Lung (tissue), 12 donors: ENCODE measurements around the gene ZBED4. TPM values are rescaled to one million over a fixed set of nuclear protein-coding genes. Genes with fewer than 3 reads are reported as not detected.

Experiments
- ATAC-seq: fragments of 200-7000 bp; cut with Tn5 transposase; one replicate; pipeline ENCODE4 v1.9.1; 2020; ENCODE audit warnings: moderate number of reproducible peaks; ENCODE audit not compliant: insufficient read depth, low FRiP score
- DNase-seq, 3 donors: peaks; one replicate each; pipeline ENCODE4 v3.0.0-alpha.2; 2013 to 2017
- H3K27ac ChIP-seq, 2 donors: one replicate each; pipeline ENCODE4 v1.5.1; 2013; ENCODE audit warnings: mild to moderate bottlenecking in 2 of 2, moderate library complexity in 2 of 2, control low read depth in 1 of 2, inconsistent platforms in 1 of 2, low read depth in 1 of 2, low read length in 1 of 2
- H3K27me3 ChIP-seq, 3 donors: one replicate each; pipeline ENCODE4 v1.5.1; 2013; ENCODE audit warnings: low read length in 2 of 3; ENCODE audit not compliant: control insufficient read depth in 3 of 3, insufficient read depth in 3 of 3
- H3K36me3 ChIP-seq, 4 donors: one replicate each; pipeline ENCODE4 v1.5.1; 2013; ENCODE audit warnings: low read length in 4 of 4, mild to moderate bottlenecking in 1 of 4, moderate library complexity in 1 of 4; ENCODE audit not compliant: control insufficient read depth in 4 of 4, insufficient read depth in 4 of 4
- H3K4me1 ChIP-seq, 5 donors: one replicate each; pipeline ENCODE4 v1.5.1; 2013; ENCODE audit warnings: low read length in 5 of 5, mild to moderate bottlenecking in 2 of 5, moderate library complexity in 1 of 5; ENCODE audit not compliant: control insufficient read depth in 5 of 5, insufficient read depth in 5 of 5
- H3K4me3 ChIP-seq: one replicate; pipeline ENCODE4 v1.5.1; 2013; ENCODE audit warnings: mild to moderate bottlenecking, control low read depth, moderate library complexity
- H3K9ac ChIP-seq, 2 donors: one replicate each; pipeline ENCODE4 v1.5.1; 2013; ENCODE audit warnings: low read length in 2 of 2, control low read depth in 1 of 2; ENCODE audit not compliant: insufficient read depth in 1 of 2
- H3K9me3 ChIP-seq, 4 donors: one replicate each; pipeline ENCODE4 v1.5.1; 2013; ENCODE audit warnings: low read length in 3 of 4, mild to moderate bottlenecking in 1 of 4, moderate library complexity in 1 of 4; ENCODE audit not compliant: control insufficient read depth in 4 of 4, insufficient read depth in 3 of 4
- WGBS, 2 donors: extraction: QIAGEN DNeasy Blood & Tissue Kit; methylation state at CpG; one replicate each; pipeline ENCODE4 v1.1.7; 2013; 5-methylcytosine and 5-hydroxymethylcytosine counted together
- polyA plus RNA-seq, 2 donors: library from polyadenylated mRNA; stranded (reverse); fragments of 200-250 nt; gene quantifications; one replicate each; pipeline ENCODE4 v1.2.1, GENCODE V29; 2013
- total RNA-seq, 2 donors: library from RNA; depleted of rRNA in 1 of 2; stranded (reverse); fragments of >200 nt in 1 of 2; gene quantifications; one replicate each; pipeline ENCODE4 v1.2.1, GENCODE V29; 2014 to 2021
- TF ChIP-seq, protein P1 (sequence below): IDR thresholded peaks from 2 replicates; pipeline ENCODE4 v1.5.1; 2012; ENCODE audit warnings: mild to moderate bottlenecking; ENCODE audit errors: control extremely low read depth, extremely low read depth
- donor health status: control.
- donor health status: control.
- donor health status: Bipolar disorder and iron deficiency.
- donor health status: healthy.
- donor health status: DM: yes; HTN: yes; CAD: no.

ZBED4 gene
- total and polyA plus RNA-seq, 4 donors = 3.9 to 13.2 (median 9.1) TPM

DNA sequence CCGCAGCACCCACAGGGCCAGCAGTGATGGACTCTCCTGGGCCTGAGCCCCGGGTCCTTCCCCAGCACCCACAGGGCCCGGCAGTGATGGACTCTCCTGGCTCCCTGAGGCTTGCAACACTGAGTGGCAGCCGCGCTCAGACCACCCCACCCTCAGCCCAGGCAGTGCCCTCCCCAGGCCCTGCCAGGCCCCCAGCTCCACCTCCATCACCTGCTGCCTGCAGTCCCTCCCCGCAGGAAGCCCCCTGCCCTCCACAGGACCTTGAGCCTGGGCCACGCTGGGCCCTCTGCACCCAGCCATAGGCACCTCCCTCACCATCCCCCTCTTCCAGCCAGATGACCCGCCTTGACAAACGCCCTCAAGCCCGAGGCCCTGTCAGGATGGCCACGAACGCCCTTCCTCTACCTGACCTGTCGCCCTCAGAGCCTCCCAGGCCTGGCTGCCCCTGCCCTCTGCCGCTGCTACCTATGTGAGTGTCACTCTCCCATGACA lies 53.2 kb downstream of the ZBED4 start:
- ATAC-seq = no peak
- no peak for DNase-seq
- Histone ChIP-seq H3K9ac (no peak overlapping the region), H3K4me1 (no peaks in the 10 kb centered on the region), H3K27me3 (no peaks in the 10 kb centered on the region), H3K9me3 (peaks cover 0 to 2% (median 0%) of the 10 kb centered on the region in 4 donors), H3K4me3 (no peak overlapping the region), H3K36me3 (peaks cover 0 to 53% (median 25%) of the 10 kb centered on the region in 4 donors), H3K27ac (no peak overlapping the region)
- WGBS, 2 donors = 93 to 96% methylated on average over 12 to 14 of the region's 14 CpGs
- TF ChIP-seq, protein P1, sequence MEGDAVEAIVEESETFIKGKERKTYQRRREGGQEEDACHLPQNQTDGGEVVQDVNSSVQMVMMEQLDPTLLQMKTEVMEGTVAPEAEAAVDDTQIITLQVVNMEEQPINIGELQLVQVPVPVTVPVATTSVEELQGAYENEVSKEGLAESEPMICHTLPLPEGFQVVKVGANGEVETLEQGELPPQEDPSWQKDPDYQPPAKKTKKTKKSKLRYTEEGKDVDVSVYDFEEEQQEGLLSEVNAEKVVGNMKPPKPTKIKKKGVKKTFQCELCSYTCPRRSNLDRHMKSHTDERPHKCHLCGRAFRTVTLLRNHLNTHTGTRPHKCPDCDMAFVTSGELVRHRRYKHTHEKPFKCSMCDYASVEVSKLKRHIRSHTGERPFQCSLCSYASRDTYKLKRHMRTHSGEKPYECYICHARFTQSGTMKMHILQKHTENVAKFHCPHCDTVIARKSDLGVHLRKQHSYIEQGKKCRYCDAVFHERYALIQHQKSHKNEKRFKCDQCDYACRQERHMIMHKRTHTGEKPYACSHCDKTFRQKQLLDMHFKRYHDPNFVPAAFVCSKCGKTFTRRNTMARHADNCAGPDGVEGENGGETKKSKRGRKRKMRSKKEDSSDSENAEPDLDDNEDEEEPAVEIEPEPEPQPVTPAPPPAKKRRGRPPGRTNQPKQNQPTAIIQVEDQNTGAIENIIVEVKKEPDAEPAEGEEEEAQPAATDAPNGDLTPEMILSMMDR = no peak

DNA sequence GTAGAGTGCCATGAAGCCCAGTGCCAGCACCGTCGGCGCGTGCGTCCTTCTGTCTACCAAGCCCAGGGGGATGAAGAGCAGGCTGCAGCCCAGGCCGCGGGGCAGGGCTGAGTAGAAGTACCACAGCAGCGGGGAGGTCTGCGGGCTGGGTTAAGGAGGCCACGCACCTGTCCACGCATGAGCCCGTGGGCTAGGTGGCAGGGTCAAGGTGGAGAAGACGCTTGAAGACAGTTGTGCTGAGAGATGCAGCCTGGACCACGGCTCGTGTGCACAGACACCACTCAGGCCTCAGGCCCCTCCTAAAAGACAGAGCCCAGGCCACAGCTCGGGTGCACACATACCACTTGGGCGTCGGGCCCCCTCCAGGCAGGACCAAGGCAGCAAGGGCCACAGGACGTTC lies 54.2 kb downstream of the ZBED4 start:
- no peak overlapping the region for H3K4me3 ChIP-seq
- H3K9me3 ChIP-seq = peaks cover 0 to 1% (median 0%) of the 10 kb centered on the region in 4 donors
- DNase-seq (no peak), ATAC-seq (no peak)
- TF ChIP-seq, protein P1 = no peak
- no peaks in the 10 kb centered on the region for H3K27me3 ChIP-seq
- peaks cover 0 to 55% (median 23%) of the 10 kb centered on the region in 4 donors for H3K36me3 ChIP-seq
- no peak overlapping the region for H3K9ac ChIP-seq
- 96 to 97% methylated on average over 19 of the region's 19 CpGs for WGBS, 2 donors
- H3K4me1 ChIP-seq = no peaks in the 10 kb centered on the region
- no peak overlapping the region for H3K27ac ChIP-seq

DNA sequence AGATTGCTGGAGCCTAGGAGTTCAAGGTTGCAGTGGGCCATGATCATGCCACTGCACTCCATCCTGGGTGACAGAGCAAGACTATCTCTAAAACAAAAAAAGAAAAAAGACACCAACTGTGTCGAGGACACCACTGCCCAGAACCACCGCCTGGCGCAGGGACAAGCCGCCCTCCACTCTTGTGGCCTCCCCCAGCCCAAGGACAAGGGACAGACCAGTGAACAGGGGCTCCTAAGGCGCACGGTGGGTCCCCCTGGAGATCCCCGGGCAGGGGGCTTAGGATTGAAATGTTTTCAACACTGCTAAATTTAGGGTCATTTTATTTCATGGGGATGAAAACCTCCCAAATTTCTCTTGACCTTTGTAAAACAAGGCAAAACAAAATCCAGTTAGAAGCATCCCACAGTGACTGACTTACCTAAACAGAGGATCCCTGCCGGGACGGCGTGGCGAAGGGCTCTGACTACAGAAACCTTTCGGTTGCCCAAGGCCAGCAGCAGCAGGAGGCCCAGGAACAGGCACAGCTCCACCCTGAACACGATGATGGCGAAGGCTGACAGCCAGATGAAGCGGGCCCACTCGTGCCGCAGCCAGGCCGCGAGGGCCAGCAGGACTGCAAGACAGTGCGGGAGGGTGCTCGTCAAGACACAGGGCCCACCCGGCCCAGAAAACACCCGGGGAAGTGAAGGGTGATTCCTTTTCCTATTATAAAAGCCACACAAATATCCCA lies 56.0 kb downstream of the ZBED4 start:
- H3K4me3 ChIP-seq = no peak overlapping the region
- no peaks in the 10 kb centered on the region for H3K9me3 ChIP-seq
- 95 to 96% methylated on average over 23 of the region's 23 CpGs for WGBS, 2 donors
- H3K36me3 ChIP-seq = peaks cover 0 to 51% (median 24%) of the 10 kb centered on the region in 4 donors
- no peak overlapping the region for H3K9ac ChIP-seq
- ATAC-seq = no peak
- TF ChIP-seq, protein P1 = no peak
- H3K4me1 ChIP-seq = no peaks in the 10 kb centered on the region
- no peak for DNase-seq
- no peaks in the 10 kb centered on the region for H3K27me3 ChIP-seq
- H3K27ac ChIP-seq = no peak overlapping the region
